ENCODE results near the gene THUMPD2.

THUMPD2 gene

DNA sequence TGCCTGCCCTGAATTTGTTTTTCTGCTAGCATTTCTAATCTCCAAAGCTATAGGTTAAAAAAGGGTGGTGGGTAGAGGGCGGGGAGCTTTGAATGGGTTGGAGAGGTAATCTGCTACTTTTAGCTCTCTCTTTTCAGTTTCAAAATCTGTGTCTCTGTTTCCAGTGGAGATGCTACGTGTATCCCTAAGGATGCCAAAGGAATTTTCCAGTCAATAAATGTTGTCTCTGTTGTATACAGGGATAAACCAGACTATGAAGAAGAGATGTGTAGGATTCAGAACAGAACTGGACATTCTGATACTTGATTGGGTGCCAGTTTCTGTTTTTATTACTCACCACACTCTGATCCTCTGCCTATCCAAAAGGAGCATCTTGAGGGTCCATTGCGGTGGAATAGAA lies 63.2 kb downstream of the THUMPD2 start:
- DNase-seq: no peak

DNA sequence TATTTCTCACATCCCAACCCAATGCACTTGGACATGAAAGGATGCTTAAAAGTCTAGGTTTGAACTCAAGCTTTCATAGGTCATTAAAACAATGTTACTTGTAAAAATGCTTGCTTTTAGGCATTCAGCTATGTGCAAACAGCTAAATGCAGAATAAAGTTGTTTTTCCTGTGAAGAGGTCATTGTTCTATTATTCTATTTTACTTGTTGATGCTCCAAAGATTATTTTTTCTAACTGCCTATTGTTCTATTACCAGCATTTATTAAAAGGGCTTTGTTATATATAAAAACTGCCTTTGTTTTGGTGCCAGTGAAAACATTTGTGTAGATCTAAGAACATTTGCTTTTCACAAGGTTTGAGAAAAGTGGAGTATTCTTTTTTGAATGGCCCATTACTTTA lies 64.0 kb downstream of the THUMPD2 start:
- DNase-seq: no peak

DNA sequence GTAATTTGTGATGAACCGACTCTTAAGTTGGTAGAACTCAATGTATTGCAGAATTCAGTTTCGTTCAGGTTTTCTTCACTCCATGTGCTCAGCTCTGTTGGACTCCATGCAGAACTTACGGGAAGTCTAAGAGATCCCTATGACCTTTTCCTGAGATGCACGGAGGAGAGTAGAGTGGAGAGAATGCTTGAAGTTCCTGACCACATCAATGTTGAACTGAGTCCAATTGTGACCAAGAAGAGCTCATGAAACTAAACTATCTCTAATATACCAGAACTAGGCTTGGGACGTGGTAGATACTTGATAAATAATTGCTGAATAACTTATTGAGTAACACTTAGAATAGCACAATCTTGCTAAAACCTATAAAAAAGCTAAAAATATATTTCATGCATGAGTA lies 66.1 kb downstream of the THUMPD2 start:
- no peak for DNase-seq

DNA sequence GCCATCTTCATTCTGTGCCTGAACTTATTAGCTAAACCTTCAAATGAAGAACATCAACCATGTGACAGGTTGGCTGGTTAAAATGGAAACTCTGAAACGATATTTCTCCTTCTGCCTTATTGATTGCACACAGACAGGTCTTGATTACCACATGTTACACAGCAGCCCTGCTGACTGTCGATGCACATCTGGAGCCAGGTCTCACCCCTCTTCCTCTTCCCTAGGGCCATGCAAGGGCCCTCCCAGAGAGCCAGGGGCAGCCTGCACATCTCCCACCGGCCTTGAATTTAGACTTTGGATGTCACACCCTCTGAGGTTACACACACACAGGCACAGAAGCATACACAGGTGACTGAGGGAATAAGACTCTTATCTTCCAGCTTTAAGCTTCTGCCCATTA lies 68.3 kb downstream of the THUMPD2 start:
- DNase-seq: no peak

DNA sequence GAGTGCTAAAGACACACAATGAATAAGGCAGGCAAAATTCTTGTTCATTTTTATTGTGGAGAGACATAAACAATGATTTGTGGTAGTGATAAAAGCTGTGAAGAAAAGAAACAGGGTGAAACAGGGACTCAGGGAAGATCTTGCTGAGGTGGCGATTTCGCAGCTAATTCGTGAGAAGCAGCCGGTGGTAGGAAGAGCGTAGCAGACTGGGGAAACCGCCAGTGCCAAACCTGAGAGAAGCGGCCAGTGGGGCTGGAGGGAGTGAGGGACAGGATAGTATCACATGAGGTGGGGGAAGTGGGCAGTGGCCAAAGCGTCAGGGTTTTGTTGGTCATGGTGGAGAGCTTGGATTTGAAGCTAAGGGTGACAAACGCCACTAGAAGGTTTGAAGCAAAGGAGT lies 71.1 kb downstream of the THUMPD2 start:
- DNase-seq: no peak

DNA sequence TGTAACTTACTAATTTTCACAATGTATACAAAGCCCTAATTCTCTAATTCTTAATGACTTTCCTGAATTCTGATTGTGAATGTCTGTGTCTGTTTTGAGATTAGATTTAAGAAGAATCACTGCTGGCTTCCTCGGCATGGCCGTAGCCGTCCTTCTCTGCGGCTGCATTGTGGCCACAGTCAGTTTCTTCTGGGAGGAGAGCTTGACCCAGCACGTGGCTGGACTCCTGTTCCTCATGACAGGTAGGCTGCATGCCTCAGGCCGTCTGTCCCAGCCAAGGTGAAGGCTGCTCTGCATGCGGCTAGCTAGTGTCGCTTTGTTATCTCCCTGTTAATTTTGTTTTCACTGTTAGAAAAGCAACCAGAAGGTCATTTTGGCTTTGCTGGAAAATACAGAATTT lies 72.1 kb downstream of the THUMPD2 start:
- DNase-seq: no peak

DNA sequence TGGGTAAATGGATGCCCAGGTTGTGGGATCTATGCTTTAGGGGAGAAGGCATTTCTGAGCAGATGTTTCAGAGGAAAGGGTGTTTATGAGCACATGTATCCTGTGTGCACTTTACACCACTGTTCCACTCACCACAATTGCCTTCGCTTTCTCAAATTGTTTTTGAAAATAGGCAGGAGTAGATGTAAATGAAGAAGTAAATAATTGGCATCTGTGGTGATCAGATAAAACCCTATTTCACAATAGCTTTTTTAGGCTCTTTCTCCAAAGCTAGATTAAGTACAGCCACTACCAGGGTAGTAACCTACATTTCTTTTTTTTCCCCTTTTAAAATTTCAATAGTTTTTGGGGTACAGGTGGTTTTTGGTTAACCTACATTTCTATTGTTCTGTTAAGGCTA lies 72.7 kb downstream of the THUMPD2 start:
- DNase-seq: no peak

DNA sequence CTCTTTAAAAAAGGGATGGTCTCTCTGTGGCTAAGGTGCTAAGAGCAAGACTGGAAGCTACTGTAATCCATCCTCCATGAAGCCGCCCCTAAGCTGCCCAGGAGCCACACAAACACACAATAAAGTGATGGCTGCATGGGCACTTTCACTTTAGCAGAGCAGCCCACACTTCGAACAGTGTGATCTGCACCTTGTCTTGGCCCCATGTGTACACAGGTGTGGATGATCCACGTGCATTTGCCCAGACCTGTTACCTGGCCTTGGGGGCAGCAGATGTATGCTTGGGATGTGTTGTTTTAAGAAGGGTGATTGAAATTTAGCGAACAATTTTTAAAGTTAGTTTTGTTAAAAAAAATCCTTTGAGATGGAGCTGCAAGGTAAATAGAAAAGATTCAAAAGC lies 73.4 kb downstream of the THUMPD2 start:
- DNase-seq: no peak

DNA sequence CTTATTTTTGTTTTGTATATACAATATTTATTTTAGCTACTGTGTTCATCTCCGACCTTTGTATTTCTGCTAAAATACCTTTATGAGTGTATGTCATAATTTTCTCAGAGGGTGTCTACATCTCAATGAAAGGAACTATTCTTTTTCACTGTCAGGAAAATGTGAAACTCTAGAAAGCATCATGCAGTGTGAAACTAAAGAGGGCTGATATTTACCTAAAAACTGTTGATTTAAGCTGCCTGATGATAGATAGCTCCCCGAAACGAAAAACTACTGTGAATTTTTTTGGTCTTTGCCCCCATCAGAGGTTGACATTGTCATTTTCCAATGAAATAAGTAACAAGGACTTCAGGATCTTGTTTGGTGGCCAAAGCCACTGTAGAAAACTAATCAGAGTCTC lies 74.5 kb downstream of the THUMPD2 start:
- DNase-seq: no peak

DNA sequence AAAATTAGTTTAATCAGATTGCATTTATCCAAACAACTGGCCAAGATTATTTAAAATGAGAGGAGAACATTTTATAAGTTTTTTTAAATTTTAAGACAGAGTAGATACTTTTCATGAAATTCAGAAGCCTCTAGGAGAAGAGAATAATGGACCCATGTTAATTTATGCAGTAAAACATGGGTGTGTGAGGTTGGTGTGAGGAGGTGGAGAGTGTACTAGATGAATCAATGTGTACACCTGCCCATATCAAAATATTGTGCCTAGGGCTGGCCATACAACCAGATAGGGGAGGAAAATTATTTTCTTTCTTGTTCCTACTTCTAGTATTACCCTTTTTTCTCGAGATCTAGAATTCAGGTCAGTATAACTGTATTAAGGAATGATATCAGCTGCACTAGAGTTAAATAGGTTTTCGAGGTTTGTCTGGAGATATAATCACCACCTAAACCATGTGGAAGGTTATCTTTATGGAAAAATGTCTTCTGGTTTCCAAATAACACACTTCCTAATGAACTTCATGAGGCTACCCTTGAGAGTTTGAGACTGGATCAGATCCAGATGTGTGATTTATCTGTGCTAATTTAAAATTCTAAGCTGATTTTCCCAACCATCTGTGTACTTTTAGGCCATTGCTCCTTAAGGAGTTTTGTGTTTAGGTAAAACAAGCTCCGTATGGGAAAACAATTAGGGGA lies 75.7 kb downstream of the THUMPD2 start:
- no peak for DNase-seq

DNA sequence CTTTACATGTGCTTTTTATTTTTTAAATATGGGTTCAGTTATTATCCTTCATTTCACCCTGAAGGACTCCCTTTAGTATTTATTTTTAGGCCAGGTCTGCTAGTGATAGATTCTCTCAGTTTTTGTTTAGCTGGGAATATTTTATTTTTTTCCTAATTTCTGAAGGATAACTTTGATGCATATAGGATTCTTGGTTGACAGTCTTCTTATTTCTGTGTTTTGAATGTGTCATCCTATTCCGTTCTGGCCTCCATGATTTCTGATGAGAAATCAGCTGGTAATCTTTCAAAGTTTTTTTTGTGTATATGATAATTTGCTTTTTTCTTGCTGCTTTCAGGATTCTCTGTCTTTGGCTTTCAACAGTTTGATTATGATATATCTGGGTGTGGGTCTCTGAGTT lies 77.9 kb downstream of the THUMPD2 start:
- no peak for DNase-seq

DNA sequence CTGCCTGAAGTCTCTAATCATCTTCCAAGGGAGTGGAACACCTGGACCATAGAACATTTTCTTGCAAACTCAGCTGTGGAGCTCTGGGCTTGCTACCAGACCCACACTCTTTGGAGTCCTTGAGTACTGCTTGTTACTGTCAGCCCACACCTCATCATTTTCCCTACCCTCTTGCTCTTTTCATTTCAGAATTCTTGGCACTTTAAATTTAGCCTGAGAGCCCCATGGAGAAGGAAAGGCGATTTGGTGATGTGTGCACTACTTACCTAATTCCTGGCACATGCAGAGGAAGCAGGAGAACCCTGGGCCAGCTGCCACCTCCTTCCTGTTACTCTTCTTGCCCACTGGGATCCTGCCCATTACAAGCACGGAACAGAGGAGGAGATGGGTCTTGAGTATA lies 81.6 kb downstream of the THUMPD2 start:
- no peak for DNase-seq

DNA sequence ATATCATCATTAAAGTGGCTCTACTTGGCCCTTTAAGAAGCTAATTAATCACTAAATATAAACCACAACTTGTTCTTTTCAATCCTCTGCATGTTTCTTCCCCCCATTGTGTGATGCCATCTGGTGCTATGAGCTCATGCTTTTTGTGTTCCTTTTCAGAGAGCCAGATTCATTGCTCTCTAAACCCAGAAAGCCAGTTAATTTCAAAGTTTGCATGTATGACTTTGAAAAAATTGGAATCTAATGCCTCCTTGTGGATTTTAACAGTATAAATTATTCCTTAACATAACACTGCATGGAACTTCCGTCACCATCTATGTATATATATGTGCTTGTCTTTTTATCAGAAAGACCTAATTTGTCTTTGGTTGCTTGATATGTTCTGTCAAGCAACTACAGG lies 82.2 kb downstream of the THUMPD2 start:
- DNase-seq: no peak

DNA sequence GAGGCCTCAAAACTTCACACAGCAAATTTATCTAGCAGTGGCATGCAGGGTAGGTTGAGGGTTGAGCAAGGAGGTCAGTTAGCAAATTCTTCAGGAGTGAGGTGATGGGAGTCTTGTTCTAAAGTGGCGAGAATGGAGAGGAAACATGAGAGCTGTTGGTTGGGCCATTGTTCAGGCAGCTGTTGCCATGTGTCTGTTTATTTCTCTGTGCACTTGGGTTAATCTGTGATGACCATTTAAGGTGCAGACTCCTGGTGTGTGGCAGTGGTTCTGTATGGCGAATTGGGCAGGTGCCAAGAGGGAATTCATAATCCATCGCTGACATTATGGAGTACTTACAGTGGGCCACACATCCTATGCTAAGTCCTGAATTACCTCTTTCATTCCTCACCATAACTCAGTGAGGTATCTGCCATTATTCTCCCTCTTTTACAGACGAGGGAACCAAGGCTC lies 82.9 kb downstream of the THUMPD2 start:
- DNase-seq: peak; percentile 50

DNA sequence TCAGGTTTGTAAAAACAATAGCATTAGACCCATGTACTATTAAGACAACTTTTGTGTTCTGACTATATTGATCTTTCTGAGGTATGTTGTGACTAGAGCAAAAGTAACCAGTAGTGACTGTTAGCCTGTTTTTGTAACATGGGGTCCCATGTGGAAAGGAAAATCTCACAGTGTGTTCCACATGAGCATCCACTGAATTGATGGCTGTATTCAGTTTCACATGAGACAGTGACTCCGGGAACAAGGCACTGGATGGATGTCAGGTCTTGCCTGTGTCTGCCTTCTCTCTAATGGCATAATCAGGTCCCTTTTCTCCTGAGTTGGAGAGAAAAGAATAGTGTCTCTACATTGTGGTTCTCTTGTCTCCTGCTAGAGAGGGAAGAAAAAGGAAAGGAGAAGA lies 85.8 kb downstream of the THUMPD2 start:
- no peak for DNase-seq

DNA sequence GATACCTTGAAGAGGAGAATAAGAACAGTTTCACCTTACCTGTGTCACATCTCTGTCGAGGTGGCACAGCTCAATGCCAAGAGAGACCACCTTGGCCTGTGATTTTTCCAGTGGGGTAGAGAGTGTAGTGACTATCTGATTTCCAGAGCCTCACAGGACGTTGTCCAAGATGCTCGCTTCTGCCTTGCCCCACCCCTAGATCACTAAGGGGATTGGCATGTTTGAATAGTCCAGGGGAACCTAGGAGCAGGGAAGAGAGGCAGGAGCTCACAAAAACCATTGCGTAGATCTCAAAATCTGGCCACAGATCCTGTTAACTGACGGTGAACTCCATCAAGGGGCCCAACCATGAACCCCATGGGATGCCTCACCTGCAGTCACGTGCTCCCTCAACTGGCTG lies 89.2 kb downstream of the THUMPD2 start:
- DNase-seq: no peak

DNA sequence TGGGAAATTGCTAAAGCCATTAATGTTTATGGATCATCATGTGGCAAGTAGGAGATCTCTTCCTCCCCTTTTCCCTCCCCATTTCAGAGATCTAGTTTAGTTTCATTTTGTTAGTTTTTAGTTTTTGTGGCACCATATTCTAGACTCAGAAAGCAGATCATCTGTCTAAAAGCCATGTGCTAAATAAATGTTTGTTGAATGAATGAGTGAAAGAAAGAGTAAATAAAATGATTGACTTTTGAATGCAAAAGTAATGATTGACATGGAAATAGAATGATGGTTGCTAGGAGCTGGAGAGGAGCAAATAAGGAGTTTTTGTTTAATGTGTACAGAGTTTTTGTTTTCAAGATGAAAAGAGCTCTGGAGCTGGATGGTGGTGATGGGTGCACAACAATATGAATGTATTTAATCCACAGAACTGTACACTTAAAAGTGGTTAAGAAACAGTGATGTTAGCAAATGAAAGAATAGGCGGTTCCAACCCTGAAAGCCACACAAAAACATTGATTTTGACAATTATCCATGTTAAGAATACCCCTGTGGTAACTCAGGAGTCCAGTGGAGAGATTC lies 89.7 kb downstream of the THUMPD2 start:
- DNase-seq: no peak

DNA sequence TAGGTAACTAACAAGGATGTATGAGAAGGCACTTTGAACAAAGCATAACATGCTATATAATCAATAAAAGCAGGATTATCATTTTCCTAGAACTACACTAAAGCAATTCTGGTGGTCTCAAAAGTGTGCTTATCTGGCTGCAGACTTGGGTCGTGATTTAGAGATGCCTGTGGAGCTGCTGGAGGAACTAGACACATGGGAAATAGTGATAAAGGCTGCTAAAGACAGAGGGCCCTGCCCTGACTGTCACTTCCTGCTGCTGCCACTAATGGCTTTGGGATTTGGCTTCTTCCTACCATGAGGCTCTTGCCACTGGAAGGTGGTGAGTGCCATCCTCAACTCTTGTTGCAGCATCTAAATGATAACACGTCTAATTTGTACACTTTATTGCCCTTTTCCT lies 90.9 kb downstream of the THUMPD2 start:
- no peak for DNase-seq

DNA sequence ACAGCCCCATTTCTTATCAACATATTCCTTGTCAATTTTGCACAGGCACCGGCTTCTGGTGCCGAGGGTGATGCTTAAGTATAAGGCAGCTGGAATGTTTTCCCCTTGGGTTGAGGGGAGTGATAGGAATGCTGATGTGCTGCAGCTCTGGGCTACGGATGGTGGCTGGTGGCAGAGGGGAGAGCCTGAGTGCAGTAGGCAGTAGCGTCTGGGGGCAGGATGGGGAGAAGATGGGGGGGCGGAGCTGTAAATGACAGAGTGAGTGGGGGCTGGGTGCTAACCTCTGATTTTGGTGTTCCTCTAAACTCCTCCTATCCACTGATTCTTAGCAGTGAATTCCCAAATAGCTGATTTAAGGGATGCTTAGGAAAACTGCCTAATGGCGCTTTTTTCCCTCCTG lies 92.6 kb downstream of the THUMPD2 start:
- no peak for DNase-seq
